Hematopoietic multipotent progenitor cell treated with erythropoietin and hydrocortisone succinate and interleukin-3 and kit ligand, for 4 days (in vitro differentiated cells): Measurements from ENCODE around the gene SERPINH1.

Experiments
- DNase-seq: peaks from one replicate; pipeline ENCODE4 v3.0.0-alpha.2; 2015

SERPINH1 gene

DNA sequence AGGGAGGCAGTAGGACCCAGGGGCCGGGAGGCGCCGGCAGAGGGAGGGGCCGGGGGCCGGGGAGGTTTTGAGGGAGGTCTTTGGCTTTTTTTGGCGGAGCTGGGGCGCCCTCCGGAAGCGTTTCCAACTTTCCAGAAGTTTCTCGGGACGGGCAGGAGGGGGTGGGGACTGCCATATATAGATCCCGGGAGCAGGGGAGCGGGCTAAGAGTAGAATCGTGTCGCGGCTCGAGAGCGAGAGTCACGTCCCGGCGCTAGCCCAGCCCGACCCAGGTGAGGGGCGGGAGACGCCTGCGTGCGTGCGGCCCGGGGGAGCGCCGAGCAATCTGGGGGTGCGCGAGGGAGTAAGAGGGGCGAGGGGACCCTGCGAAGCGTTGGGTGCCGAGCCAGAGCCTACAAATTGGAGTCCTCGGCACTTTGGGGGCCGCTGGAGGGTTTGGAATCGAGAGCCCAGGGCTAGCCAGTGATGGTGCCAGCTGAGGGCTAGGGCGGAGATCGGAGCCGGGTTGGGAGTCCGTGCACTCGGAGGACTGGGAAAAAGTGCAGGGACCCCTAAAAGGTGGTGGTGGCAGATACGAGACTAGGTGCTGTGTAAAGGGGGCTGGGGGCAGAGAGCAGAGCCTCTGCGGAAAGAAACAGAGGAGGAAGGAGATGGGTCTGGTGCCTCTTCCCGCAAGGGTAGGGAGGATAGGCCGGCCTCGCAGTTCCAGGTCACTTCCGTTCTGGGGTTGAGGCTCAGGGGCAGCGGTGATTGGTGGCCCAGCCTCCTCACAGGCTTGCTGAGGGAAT, at the start of gene SERPINH1:
SERPINH1 (plus strand) TSS at position 206 of the 788 bp plus-strand sequence. CDS start 4,097 bp downstream, outside the sequence.
- peak; percentile 92 for DNase-seq

DNA sequence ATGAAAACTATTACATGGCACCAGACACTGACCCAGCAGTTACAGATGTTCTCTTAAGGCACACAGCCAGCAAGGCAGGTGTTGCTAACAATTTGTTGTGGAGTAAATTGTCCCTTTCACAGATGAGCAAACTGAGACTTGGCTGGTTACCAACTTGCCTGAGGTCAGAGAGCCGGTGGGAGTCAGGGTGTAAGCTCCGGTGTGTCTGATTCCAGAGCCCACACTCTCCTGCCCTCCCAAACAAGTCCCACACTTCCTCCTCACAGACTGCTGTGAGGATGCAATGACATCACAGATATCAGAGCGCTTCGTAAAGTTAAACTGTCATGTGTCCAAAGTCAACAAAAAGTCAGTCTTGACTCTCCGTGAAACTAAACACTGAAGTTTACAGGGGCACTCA, 48.8 kb upstream of the SERPINH1 start:
- no peak for DNase-seq

DNA sequence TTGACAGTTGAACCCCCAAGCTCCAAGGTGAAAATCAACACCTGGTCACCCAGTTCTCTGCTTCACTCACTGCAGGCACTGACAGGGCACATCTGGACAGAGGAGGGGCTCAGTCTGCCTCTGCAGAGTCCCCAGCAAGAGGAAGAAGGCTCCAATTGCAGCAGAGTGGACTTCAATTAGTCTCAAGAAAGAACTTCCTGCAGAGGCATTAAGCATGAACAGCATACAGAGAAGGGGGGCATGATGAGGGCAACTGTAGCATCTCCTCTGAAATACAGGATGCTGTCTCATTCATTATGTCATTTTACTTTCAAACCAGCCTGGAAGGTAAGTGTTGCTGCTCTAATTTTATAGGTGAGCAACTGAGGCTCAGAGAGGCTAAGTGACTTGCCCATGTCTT, 47.5 kb upstream of the SERPINH1 start:
- DNase-seq, result no peak

DNA sequence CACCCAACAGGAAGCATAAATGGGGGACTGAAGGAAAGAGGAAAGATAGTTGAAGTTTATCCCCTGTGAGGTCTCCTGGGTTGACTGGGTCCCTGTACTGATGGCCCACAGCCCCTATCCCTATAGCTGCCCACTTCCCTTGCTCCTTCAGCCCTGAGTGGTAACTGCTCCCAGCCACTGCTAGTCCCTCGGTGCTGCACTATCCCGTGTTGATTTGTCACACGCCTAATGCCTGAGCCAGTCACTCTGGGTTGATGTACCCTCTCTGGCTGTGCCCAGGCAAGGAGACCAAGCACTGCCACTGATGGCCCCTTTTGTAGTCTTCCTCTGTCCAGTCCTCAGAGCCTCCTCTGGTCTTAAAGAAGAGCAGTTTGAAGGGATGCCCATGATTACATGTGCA, 45.9 kb upstream of the SERPINH1 start:
- no peak for DNase-seq

DNA sequence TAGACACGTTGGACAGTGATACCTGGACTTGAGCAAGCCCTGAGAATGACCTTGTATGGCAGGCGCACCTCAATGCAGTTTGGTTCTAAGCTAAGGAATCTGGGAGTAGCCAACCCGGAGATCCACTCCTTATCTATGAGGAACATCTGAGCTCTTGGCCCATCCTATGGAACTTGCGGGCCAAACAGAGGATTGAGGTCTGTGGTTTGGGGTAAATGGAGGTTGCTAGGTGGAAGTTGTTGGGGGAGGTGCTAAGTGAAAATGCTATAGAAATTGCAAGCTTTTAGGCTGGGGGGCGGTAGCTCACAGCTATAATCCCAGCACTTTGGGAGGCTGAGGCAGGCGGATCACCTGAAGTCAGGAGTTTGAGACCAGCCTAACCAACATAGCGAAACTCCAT, 45.2 kb upstream of the SERPINH1 start:
- peak; percentile 72 for DNase-seq

DNA sequence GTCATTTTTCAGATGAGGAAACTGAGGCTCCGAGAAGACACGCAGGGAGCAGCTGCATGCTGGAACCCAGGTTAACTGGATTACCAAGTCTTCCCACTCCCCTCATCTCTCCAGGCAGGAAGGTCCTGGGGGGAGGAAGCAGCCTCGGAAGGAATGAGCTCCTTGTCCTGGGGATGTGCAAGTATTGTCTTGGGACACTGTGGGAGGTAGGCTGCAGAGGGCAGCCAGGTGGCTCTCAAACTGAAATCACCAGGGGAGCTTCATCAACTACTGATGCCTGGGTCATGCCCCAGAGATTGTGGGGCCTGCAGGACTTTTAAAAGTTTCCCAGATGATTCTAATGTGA, 43.9 kb upstream of the SERPINH1 start:
- DNase-seq, result no peak

DNA sequence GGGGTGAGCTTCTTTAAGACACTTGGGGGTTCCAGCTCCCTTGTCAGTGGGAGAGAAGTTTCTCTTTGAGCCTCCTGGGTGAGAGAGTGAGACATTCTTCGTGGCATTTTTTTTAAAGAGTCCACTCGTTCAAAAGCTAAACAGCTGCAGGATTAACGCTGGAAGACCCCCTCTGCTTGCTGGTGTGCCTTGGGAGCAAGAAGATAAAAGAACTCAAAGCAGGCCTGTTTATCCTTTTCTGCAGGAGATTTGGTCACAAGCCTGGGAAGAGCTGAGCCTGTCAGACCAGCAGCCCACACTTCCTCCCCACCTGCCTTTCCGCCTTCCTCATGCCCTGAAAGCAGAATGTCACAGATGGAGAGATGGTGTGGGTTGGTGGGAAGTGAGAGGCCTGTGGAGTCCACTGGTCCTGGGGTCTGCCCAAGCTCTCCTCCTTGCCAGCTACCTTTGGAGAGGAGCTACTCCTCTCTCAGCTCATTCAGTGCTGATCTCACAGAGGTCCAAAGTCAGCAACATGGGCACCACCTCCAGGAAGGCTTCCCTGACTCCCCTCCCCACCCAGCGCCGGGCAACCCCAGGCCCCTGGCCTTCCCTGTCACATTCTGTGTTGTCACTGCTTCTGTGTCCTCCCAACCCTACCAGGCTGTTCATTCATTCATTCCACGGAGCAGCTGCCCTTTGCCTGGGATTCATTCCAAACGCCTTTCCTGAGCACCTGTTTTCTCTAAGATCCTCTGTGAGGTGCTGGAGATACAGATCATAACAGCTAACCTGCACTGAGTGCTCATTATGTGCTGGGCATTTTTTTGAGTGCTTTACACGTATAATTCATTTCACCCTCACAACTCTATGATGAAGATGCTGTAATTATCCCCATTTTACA, 43.0 kb upstream of the SERPINH1 start:
- no peak for DNase-seq

DNA sequence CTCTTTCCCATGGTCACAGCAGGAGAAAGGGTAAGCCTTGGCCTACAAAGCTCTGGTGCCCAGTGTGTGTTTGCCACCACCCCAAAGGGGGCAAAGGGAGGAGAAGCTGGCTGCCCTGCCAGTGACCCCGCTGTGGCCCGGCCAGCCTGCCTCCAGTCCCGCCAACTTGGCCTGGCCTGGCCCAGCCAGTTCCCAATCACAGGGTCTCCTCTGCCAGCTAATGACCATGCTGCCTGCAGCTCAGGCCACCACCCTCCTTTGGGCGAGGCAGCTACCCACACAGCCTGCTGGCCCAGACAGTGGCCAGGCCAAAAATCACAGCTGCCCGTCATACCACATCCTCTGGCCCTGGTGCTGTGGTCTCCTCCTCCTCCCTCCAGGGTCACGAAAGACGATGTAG, 41.4 kb upstream of the SERPINH1 start:
- DNase-seq, result no peak

DNA sequence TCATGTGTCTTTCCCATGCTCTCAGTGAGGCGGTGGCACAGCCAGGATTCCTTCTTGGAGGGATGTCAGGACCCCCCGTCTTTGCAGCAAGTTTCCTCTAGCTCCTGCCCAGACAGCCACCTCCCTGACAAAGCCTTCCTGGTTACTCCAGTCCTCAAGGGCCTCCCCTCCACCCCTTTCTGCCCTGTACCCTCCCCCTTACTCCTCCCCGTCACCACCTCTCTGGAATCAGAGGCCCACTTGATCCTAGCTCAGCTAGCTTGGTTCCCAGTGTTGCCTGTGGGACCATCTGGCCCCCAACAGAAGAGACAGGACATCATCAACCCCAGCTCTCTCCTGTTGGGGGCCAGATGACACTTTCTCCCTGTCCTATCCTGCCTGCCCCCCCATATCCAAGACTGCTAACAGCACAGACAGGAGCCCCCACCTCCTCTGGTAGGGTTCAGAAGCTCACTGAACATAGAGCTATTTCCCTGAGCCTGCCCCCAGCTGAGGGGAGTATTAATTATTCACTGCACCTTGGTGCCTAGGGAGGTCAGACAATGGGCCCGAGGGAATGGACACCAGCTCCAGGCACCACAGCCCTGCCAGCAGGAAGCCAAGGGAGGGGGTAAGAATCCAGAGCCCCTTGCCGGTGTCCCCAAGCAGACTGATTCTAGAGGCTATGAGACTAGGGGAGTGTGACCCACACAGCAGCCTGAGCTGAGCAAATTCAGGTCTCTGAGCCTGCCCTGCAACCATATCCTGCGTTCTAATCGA, 39.6 kb upstream of the SERPINH1 start:
- no peak for DNase-seq

DNA sequence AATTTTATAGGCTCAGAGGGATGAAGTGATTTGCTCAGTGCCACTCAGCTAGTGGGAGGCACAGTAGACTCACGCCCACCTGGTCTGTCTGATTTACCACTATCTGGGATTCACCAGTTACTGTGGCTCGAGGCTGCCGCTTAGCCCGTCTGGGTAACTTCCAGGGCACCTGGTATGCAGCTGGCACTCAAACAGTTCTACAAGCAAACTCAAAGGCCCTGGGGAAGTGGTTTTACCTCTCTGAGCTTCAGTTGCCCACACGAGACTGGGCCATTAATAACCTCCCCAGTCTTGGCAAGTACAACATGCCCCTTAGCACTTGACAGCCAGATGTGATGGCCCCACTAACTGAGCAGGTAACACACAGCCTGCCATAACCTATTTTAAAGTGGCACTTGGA, 38.9 kb upstream of the SERPINH1 start:
- DNase-seq, result no peak

DNA sequence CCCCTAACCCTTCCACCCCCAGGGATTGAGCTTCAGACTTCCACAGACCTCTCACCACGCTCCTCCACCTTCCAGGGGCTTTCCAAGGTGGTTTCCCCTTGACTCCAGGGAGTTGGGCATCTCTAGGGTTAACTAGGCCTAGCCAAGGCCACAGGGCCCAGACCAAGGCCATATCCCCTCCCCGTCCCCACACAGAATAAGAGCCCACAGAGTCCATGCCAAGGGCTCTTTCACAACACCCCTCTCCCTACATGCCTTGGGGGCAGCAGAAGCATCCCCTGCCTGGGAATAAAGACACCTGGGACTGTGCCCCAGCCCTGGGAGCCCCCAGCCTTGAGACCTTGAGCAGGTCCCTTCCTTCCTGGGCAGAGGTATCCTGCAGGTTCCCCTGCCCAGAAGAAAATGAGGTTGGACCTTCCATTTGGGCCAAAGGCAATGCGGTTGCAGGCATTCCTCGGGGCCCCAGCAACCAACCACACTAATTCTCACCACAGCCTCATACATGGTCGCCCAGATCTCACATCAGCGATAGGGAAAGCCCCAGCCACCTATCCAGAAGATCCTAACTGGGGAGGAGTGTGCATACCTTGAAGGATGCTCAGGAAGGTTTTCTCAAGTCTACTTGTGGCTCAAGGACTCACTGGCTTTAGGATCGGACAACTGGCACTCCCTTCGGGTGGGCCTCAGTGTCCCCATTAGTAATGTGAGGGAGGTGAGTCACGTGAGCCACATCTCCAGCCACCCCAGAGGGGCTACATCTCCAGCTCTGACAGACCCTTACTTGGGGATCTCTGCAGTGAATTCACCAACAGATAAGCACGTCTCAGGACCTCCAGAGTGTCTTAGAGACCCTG, 38.0 kb upstream of the SERPINH1 start:
- no peak for DNase-seq

DNA sequence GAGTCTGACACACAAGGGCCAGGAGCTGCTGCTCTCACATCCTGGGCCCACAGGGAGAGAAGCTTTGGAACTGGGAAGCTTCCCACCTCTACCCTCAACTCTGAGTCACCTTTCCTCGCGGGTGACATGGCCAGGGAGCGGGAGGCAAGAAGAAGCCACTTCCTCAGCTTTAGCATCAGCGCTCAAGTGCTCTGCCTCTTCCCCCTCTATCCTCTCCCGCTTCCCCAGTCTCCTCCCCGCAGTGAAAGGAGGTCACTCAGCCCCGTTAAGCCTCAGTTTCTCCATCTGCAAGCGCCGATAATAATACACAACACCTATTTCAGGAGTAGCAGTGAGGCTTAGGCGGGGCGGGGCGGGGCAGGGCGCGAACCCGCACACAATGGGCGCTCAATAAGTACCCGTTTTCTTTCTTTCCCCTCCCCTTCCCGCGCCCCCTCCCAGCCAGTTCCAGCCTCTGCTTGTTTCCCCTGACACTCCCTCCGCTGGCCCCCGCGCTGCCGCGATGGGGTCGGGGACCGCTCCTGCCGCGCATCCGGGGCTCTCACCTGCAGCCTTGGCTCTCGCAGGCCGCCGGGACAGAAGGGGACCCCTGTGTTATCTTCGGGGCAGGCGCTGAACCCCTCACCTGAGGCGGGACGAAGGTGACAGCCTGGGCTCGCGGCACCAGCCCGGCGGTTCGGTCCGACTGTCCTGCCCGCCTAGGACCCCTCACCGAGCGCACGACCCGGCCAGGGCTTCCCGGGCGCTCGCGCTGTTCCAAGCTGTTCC, 37.2 kb upstream of the SERPINH1 start:
- no peak for DNase-seq

DNA sequence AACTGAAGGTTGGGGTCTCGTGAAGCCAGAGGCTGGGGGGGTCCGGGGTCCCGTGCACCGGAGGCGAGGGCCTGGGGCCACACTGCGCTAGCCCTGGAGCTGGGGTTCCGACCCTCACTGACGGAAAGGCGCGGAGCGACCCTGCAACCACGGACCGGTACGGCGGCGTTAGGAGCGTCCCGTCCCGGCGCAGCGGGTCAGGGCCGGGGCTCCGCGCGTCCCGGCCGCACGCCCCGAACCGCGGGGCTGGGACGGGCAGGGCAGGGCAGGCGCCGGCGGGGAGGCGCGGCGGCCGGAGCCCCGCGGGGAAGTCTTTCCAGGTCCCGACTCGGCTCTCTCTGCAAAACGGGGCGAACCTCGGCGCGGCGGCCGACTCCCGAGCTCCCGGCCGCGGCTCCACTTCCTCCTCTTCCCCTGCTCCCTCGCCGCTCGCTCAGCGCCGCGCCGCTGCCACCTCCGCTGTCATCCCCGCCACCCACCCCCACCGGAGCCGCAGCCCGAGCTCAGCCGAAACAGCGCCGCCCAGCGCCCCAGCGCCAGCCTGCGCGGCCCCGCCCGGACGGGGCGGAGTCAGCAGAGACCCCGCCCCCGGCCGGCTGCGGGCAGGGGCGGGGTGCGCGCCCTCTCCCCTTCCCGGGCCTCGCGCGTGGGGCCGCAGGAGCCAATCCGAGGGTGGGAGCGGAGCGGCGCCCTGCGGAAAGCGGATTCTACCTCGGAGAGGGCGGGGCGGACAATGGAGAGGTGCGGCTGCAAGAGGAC, 36.4 kb upstream of the SERPINH1 start, which contains the start of gene GDPD5:
GDPD5 (minus strand) TSS at position 509 of the 759 bp plus-strand sequence. CDS start 48,206 bp downstream, outside the sequence.
- peak; percentile 95 for DNase-seq

DNA sequence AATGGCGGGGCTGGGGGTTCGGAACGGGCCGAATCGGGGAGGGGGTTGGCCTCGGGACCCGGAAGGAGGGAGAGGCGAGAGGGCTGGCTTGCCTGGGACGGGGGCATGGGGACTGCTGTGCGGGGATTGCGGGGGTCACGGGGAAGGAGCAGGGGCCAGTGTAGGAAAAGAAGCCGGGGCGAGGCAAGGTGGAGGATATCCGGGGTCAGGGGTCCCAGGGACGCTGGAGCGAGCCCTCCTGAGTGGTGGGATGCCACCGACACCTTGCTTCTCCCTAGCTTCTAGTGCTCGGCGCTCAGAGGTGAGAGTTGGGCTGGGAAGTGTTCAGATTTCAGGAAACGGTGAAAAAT, 35.9 kb upstream of the SERPINH1 start:
- no peak for DNase-seq

DNA sequence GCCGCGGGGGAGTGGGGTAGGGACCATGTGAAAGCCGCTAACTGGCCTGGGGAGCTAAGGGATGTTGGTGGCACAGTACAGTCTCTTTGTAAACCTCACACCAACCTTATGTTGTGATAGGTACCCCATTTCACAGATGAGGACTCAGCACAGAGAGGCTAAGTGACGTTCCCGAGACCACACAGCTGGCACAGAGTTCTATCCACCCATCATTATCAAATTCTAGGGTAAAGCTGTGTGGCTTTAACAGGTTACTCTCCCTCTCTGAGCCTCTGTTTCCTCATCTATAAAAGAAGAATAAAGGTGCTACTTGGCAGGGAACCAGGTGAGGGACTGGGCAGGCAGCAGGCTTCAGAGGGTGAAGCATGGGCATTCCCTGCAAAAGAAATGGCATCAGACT, 34.9 kb upstream of the SERPINH1 start:
- no peak for DNase-seq

DNA sequence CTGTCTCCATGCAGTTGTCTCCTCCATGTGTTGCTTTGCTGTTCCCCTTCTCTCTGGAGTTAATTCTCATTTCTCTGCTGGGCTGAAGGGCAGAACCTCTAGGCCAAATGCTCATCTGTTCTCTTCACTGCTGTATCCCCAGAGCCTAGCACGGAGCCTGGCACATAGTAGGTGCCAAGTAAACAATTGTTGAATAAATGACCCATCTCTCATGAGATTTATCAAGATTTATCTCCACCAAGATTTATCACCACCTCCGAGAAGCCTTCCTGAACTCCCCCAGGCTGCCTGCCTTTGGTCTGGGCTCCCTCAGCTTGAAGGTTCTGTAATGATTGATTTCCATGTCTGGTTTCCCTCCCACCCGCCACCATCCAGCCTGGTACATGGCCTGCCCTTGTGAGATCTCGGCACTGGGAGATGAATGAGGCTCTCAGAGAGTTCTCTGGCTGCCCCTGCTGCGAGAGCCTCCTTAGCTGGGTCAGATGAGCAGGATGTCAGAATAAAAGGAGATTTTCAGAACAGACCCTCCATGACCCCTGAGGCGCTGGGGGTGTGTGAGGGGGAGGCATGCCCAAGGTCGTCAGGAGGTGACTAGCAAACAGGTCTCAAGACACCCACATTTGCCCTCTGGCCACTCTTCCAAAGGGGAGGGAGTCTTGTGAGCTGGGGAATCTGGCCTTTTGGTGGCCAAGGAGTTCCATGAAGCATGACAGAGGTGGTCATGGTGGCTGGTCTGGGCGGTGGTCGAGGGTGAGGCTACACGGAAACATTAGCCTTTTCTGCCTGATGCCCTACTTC, 33.9 kb upstream of the SERPINH1 start:
- no peak for DNase-seq

DNA sequence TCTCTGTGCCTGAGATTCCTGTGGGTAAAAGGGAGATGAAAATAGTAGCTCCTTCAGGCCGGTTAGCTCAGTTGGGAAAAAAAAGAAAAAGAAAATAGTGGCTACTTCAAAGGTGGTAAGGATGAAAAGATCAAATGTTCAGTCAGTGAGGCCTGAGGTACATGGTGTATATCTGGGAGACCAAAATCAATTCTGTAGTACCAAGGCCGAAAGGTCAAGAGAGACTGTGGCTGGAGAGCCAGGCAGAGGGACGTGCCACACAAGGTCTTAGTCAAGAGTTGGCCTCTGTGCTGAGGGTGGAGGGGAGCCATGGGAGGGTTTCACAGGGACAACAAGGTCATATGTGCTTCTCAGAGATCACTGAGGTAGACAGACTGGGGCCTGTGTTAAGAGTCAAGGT, 31.5 kb upstream of the SERPINH1 start:
- no peak for DNase-seq

DNA sequence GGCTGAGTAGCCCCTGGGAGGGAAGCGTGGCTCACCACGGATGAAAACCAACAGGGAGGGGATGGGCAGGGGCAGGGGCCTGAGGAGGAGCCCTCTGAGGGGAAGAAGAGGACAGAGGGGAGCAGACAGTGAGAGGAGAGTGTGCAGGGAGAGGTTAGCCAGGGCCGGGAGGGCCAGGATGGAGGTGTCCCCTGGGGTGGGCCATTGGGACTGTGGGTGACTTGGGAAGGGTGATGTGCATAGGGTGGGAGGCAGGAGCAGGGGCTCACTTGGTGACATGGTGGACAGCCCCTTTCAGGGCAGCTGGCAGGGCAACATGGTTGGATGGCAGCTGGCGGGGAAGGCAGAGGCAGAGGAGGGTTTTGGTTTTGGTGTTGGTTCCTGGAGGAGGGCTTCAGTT, 30.7 kb upstream of the SERPINH1 start:
- DNase-seq, result no peak

DNA sequence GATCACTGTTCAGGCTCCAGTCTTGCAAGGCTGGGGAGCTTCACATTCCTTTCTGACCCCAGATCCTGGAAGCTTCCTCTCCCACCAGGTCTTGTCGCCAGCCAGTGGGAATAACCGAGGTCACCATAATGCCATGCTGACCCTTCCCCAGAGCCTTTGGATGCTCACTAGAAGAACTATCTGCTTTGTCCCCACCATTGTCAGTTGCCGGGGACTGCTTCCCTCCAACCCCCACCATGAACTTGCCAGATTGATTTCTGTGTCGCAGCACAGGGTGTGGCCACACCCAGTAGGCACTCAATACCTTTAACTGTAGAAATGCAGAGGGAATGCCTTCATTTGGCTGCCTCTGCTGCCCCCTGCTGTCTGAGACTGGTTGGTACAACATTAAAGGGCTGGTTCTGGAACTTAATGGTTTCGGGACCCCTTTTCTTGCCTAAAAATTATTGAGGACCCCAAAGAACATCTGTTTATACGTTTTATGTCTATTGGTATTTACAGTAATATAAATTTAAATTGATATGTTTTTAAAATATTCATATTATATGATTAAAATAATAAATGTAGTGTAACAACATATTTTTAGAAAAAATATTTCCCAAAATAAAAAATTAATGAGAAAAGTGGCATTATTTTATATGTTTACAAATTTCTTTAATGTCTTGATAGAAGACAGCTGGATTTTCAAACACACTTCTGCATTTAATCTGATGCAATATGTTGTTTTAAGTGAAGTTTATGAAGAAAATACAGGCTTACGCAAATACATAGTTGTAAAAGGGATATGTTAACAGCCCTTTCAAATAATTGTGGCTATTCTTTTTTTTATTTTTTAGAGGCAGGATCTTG, 29.6 kb upstream of the SERPINH1 start:
- DNase-seq, result peak; percentile 92
